Cardiac muscle cell (in vitro differentiated cells and primary cell): Measurements from ENCODE around the gene RNF7. TPM values are rescaled to one million over a fixed set of nuclear protein-coding genes. Genes with fewer than 3 reads are reported as not detected.

Source experiments
- DNase-seq, 2 donors: peaks; one replicate each; pipeline versions ENCODE4 v3.0.0 to v3.0.0-alpha.2; 2010 to 2017; ENCODE audit warnings: low read depth in 1 of 2, low spot score in 1 of 2
- H3K27ac ChIP-seq: fragments of 200-600 bp; sonication (generic); 2 replicates; pipeline ENCODE4 v1.5.1; 2016
- H3K27me3 ChIP-seq: fragments of 200-600 bp; sonication (generic); 2 replicates; pipeline ENCODE4 v1.6.0; 2016; ENCODE audit warnings: control low read depth
- H3K36me3 ChIP-seq: fragments of 200-600 bp; sonication (generic); 2 replicates; pipeline ENCODE4 v1.5.1; 2016; ENCODE audit warnings: control low read depth
- H3K4me1 ChIP-seq: fragments of 200-600 bp; sonication (generic); 2 replicates; pipeline ENCODE4 v1.8.1; 2017; ENCODE audit warnings: low read depth, mild to moderate bottlenecking, mixed run types
- H3K4me3 ChIP-seq: fragments of 200-600 bp; sonication (generic); 2 replicates; pipeline ENCODE4 v1.5.1; 2016; ENCODE audit warnings: mild to moderate bottlenecking
- H3K9me3 ChIP-seq: fragments of 200-600 bp; sonication (generic); 2 replicates; pipeline ENCODE4 v1.5.1; 2017; ENCODE audit warnings: low read depth, mild to moderate bottlenecking, control low read depth
- CTCF ChIP-seq: IDR thresholded peaks from 2 replicates; pipeline ENCODE4 v1.5.1; 2012; ENCODE audit warnings: low read depth, mild to moderate bottlenecking, low read length
- polyA plus RNA-seq: library from polyadenylated mRNA; unstranded; fragments of >200 nt; fragmentation: Nextera tagmentation; extraction: Ambion mirVana; gene quantifications from 2 replicates; pipeline ENCODE4 v1.2.1, GENCODE V29; 2016
- total RNA-seq: library from RNA; depleted of rRNA; stranded (reverse); fragments of >200 nt; gene quantifications from 2 replicates; pipeline ENCODE4 v1.2.3, GENCODE V29; 2016

The RNF7 gene
- total and polyA plus RNA-seq, 2 experiments from 2014 or later: 73.0 to 234 TPM

- Histone ChIP-seq H3K27ac (no peak overlapping the region), H3K4me1 (peaks cover 8% of the 10 kb centered on the region), H3K36me3 (no peaks in the 10 kb centered on the region), H3K4me3 (no peak overlapping the region), H3K9me3 (no peaks in the 10 kb centered on the region), H3K27me3 (no peaks in the 10 kb centered on the region)
- no peak for TF ChIP-seq CTCF
- no peak for DNase-seq
These were observed 38.3 kb downstream of the RNF7 start for GRCh38 chr3:141776376-141776775.

GRCh38 chr3:141776885-141777284 is 38.8 kb downstream of the RNF7 start:
- no peaks in the 10 kb centered on the region for H3K36me3 ChIP-seq

GRCh38 chr3:141777957-141778813 is 40.1 kb downstream of the RNF7 start:
- H3K9me3 ChIP-seq: no peaks in the 10 kb centered on the region
- no peak overlapping the region for H3K27ac ChIP-seq
- DNase-seq: no peak
- TF ChIP-seq CTCF: no peak
- H3K4me3 ChIP-seq: no peak overlapping the region
- no peaks in the 10 kb centered on the region for H3K27me3 ChIP-seq
- H3K4me1 ChIP-seq: peaks cover 8% of the 10 kb centered on the region
- no peaks in the 10 kb centered on the region for H3K36me3 ChIP-seq

More at GRCh38 chr3:141776885-141777284, 38.8 kb downstream of the RNF7 start:
- no peak overlapping the region for H3K27ac ChIP-seq
- no peak for TF ChIP-seq CTCF
- H3K9me3 ChIP-seq: no peaks in the 10 kb centered on the region
- H3K27me3 ChIP-seq: no peaks in the 10 kb centered on the region
- no peak for DNase-seq
- no peak overlapping the region for H3K4me3 ChIP-seq
- peaks cover 8% of the 10 kb centered on the region for H3K4me1 ChIP-seq

- Histone ChIP-seq H3K4me3 (no peak overlapping the region), H3K36me3 (no peaks in the 10 kb centered on the region), H3K9me3 (no peaks in the 10 kb centered on the region), H3K27me3 (no peaks in the 10 kb centered on the region), H3K4me1 (peaks cover 8% of the 10 kb centered on the region), H3K27ac (no peak overlapping the region)
- DNase-seq: no peak
- no peak for TF ChIP-seq CTCF
These were observed 41.6 kb downstream of the RNF7 start for GRCh38 chr3:141779667-141780066.

- Histone ChIP-seq H3K27me3 (no peaks in the 10 kb centered on the region), H3K4me1 (peaks cover 4% of the 10 kb centered on the region), H3K27ac (no peak overlapping the region), H3K9me3 (no peaks in the 10 kb centered on the region), H3K36me3 (no peaks in the 10 kb centered on the region), H3K4me3 (no peak overlapping the region)
- peak; percentile 34 for TF ChIP-seq CTCF
- peak in 1 of 2 donors; percentile 62 for DNase-seq
These were observed 44.4 kb downstream of the RNF7 start for GRCh38 chr3:141782386-141782932.
